ENCODE measurements around the gene SPRTN.
"Not testable (repeated sequence)": the region's sequence is repeated elsewhere in the genome, so short reads cannot be mapped to it uniquely, and the experiment has no call there.

Gene SPRTN

GRCh38 chr1:231337472-231338269 is 422 bp upstream of the SPRTN start, which contains the start of gene EXOC8:
TSS of gene EXOC8 (minus strand) at chr1:231337852. CDS start at chr1:231337745, 107 bp downstream.
- Histone ChIP-seq H3K4me1 (ENCODE audit: insufficient read depth, low read length) (peaks cover 31% of the 10 kb centered on the region), H3K36me3 (ENCODE audit: insufficient read depth, low read length) (peaks cover 19% of the 10 kb centered on the region), H3K4me3 (ENCODE audit: low read length) (peak within 1 kb of the TSS; percentile 87), H3K9me3 (ENCODE audit: insufficient read depth, low read depth, low read length) (no peaks in the 10 kb centered on the region), H3K27me3 (ENCODE audit: insufficient read depth, low read length) (no peaks in the 10 kb centered on the region), H3K27ac (ENCODE audit: low read depth, low read length) (peak within 1 kb of the TSS; percentile 97), H3K9ac (ENCODE audit: low read depth, low read length) (peak within 1 kb of the TSS; percentile 87)
- WGBS = under 1% methylated on average over 74 of the region's 74 CpGs

- WGBS = 97% methylated on average over 6 of the region's 6 CpGs
- peaks cover 36% of the 10 kb centered on the region for H3K36me3 ChIP-seq (ENCODE audit: insufficient read depth, low read length)
- peaks cover 20% of the 10 kb centered on the region; the same call in 1 of the 2 replicates for H3K4me1 ChIP-seq (ENCODE audit: insufficient read depth, low read length)
- no peak overlapping the region for H3K27ac ChIP-seq (ENCODE audit: low read depth, low read length)
- no peaks in the 10 kb centered on the region for H3K9me3 ChIP-seq (ENCODE audit: insufficient read depth, low read depth, low read length)
- no peak overlapping the region for H3K4me3 ChIP-seq (ENCODE audit: low read length)
- H3K9ac ChIP-seq (ENCODE audit: low read depth, low read length) = no peak overlapping the region
- H3K27me3 ChIP-seq (ENCODE audit: insufficient read depth, low read length) = no peaks in the 10 kb centered on the region
Measured at GRCh38 chr1:231340328-231341013, 2.4 kb downstream of the SPRTN start.

GRCh38 chr1:231347961-231348360 is 9.9 kb downstream of the SPRTN start:
- H3K27me3 ChIP-seq (ENCODE audit: insufficient read depth, low read length) = no peaks in the 10 kb centered on the region
- H3K4me3 ChIP-seq (ENCODE audit: low read length) = no peak overlapping the region
- H3K4me1 ChIP-seq (ENCODE audit: insufficient read depth, low read length) = no peaks in the 10 kb centered on the region
- no peak overlapping the region for H3K9ac ChIP-seq (ENCODE audit: low read depth, low read length)
- H3K36me3 ChIP-seq (ENCODE audit: insufficient read depth, low read length) = peaks cover 78% of the 10 kb centered on the region
- H3K27ac ChIP-seq (ENCODE audit: low read depth, low read length) = no peak overlapping the region
- WGBS = 96% methylated on average over 4 of the region's 4 CpGs
- no peaks in the 10 kb centered on the region for H3K9me3 ChIP-seq (ENCODE audit: insufficient read depth, low read depth, low read length)

GRCh38 chr1:231348442-231348841 is 10.3 kb downstream of the SPRTN start:
- H3K4me3 ChIP-seq (ENCODE audit: low read length) = no peak overlapping the region
- no peak overlapping the region for H3K27ac ChIP-seq (ENCODE audit: low read depth, low read length)
- peaks cover 78% of the 10 kb centered on the region for H3K36me3 ChIP-seq (ENCODE audit: insufficient read depth, low read length)
- H3K9ac ChIP-seq (ENCODE audit: low read depth, low read length) = no peak overlapping the region
- H3K9me3 ChIP-seq (ENCODE audit: insufficient read depth, low read depth, low read length) = no peaks in the 10 kb centered on the region
- H3K4me1 ChIP-seq (ENCODE audit: insufficient read depth, low read length) = no peaks in the 10 kb centered on the region
- 96% methylated on average over 3 of the region's 4 CpGs for WGBS
- H3K27me3 ChIP-seq (ENCODE audit: insufficient read depth, low read length) = no peaks in the 10 kb centered on the region

GRCh38 chr1:231348856-231349255 is 10.8 kb downstream of the SPRTN start:
- not testable (repeated sequence) for H3K4me1 ChIP-seq (ENCODE audit: insufficient read depth, low read length); H3K4me3 ChIP-seq (ENCODE audit: low read length); H3K9me3 ChIP-seq (ENCODE audit: insufficient read depth, low read depth, low read length); H3K9ac ChIP-seq (ENCODE audit: low read depth, low read length); H3K27ac ChIP-seq (ENCODE audit: low read depth, low read length); H3K27me3 ChIP-seq (ENCODE audit: insufficient read depth, low read length)
- peaks cover 77% of the 10 kb centered on the region for H3K36me3 ChIP-seq (ENCODE audit: insufficient read depth, low read length)
- 89% methylated on average over 1 of the region's 1 CpG for WGBS

- Histone ChIP-seq H3K27ac (ENCODE audit: low read depth, low read length) (no peak overlapping the region), H3K4me3 (ENCODE audit: low read length) (no peak overlapping the region), H3K36me3 (ENCODE audit: insufficient read depth, low read length) (peaks cover 72% of the 10 kb centered on the region), H3K4me1 (ENCODE audit: insufficient read depth, low read length) (no peaks in the 10 kb centered on the region), H3K9me3 (ENCODE audit: insufficient read depth, low read depth, low read length) (no peaks in the 10 kb centered on the region), H3K9ac (ENCODE audit: low read depth, low read length) (no peak overlapping the region), H3K27me3 (ENCODE audit: insufficient read depth, low read length) (no peaks in the 10 kb centered on the region)
- WGBS = 100% methylated on average over 1 of the region's 2 CpGs
Measured at GRCh38 chr1:231351816-231352215, 13.7 kb downstream of the SPRTN start.

GRCh38 chr1:231353086-231353485 is 15.0 kb downstream of the SPRTN start:
- Histone ChIP-seq H3K4me3 (ENCODE audit: low read length) (no peak overlapping the region), H3K27me3 (ENCODE audit: insufficient read depth, low read length) (no peaks in the 10 kb centered on the region), H3K9ac (ENCODE audit: low read depth, low read length) (no peak overlapping the region), H3K36me3 (ENCODE audit: insufficient read depth, low read length) (peaks cover 62% of the 10 kb centered on the region), H3K4me1 (ENCODE audit: insufficient read depth, low read length) (no peaks in the 10 kb centered on the region), H3K27ac (ENCODE audit: low read depth, low read length) (no peak overlapping the region), H3K9me3 (ENCODE audit: insufficient read depth, low read depth, low read length) (no peaks in the 10 kb centered on the region)
- WGBS = 100% methylated on average over 2 of the region's 2 CpGs

GRCh38 chr1:231354330-231355020 is 16.4 kb downstream of the SPRTN start:
- H3K9me3 ChIP-seq (ENCODE audit: insufficient read depth, low read depth, low read length) = no peaks in the 10 kb centered on the region
- H3K27me3 ChIP-seq (ENCODE audit: insufficient read depth, low read length) = no peaks in the 10 kb centered on the region
- H3K4me3 ChIP-seq (ENCODE audit: low read length) = no peak overlapping the region
- peaks cover 48% of the 10 kb centered on the region for H3K36me3 ChIP-seq (ENCODE audit: insufficient read depth, low read length)
- no peak overlapping the region for H3K27ac ChIP-seq (ENCODE audit: low read depth, low read length)
- 97% methylated on average over 2 of the region's 5 CpGs for WGBS
- H3K4me1 ChIP-seq (ENCODE audit: insufficient read depth, low read length) = no peaks in the 10 kb centered on the region
- no peak overlapping the region for H3K9ac ChIP-seq (ENCODE audit: low read depth, low read length)

GRCh38 chr1:231355171-231355570 is 17.1 kb downstream of the SPRTN start:
- Histone ChIP-seq H3K9me3 (ENCODE audit: insufficient read depth, low read depth, low read length) (no peaks in the 10 kb centered on the region), H3K27me3 (ENCODE audit: insufficient read depth, low read length) (no peaks in the 10 kb centered on the region), H3K27ac (ENCODE audit: low read depth, low read length) (no peak overlapping the region), H3K4me3 (ENCODE audit: low read length) (no peak overlapping the region), H3K36me3 (ENCODE audit: insufficient read depth, low read length) (peaks cover 41% of the 10 kb centered on the region), H3K9ac (ENCODE audit: low read depth, low read length) (no peak overlapping the region), H3K4me1 (ENCODE audit: insufficient read depth, low read length) (no peaks in the 10 kb centered on the region)
- 88% methylated on average over 3 of the region's 3 CpGs for WGBS

GRCh38 chr1:231357187-231357772 is 19.2 kb downstream of the SPRTN start:
- H3K4me1 ChIP-seq (ENCODE audit: insufficient read depth, low read length) = no peaks in the 10 kb centered on the region
- H3K4me3 ChIP-seq (ENCODE audit: low read length) = no peak overlapping the region
- WGBS = 92% methylated on average over 9 of the region's 10 CpGs
- no peaks in the 10 kb centered on the region for H3K9me3 ChIP-seq (ENCODE audit: insufficient read depth, low read depth, low read length)
- H3K27me3 ChIP-seq (ENCODE audit: insufficient read depth, low read length) = no peaks in the 10 kb centered on the region
- no peak overlapping the region for H3K9ac ChIP-seq (ENCODE audit: low read depth, low read length)
- H3K27ac ChIP-seq (ENCODE audit: low read depth, low read length) = no peak overlapping the region
- H3K36me3 ChIP-seq (ENCODE audit: insufficient read depth, low read length) = peaks cover 20% of the 10 kb centered on the region
